HAP-1 (cell line): ENCODE measurements around the gene RUNX2.

Experiments used
- DNase-seq, 2 experiments: peaks; one replicate each; pipeline ENCODE4 v3.0.0-alpha.2; 2016 to 2020; ENCODE audit warnings: low spot score in 2 of 2
- H3K27me3 ChIP-seq: fragments of 250-450 bp; sonication (Bioruptor Pico); 2 replicates; pipeline ENCODE4 v1.5.1; 2020; ENCODE audit warnings: low read depth, mild to moderate bottlenecking, moderate library complexity
- H3K36me3 ChIP-seq: fragments of 250-450 bp; sonication (Bioruptor Pico); replicated peaks from 2 replicates; pipeline ENCODE4 v1.5.1; 2020; ENCODE audit warnings: mild to moderate bottlenecking
- H3K4me1 ChIP-seq: fragments of 250-450 bp; sonication (Bioruptor Pico); 2 replicates; pipeline ENCODE4 v1.5.1; 2020; ENCODE audit warnings: mild to moderate bottlenecking
- H3K4me3 ChIP-seq: fragments of 250-450 bp; sonication (Bioruptor Pico); 2 replicates; pipeline ENCODE4 v1.5.1; 2020; ENCODE audit warnings: mild to moderate bottlenecking, moderate library complexity
- H3K9me3 ChIP-seq: fragments of 250-450 bp; sonication (Bioruptor Pico); 2 replicates; pipeline ENCODE4 v1.5.1; 2020; ENCODE audit warnings: mild to moderate bottlenecking, moderate library complexity
- in situ Hi-C: fragments of 300-500 bp; cut with MboI; formaldehyde crosslinking; loops from 3 replicates; pipeline ENCODE4 v1.14.3; 2020; ENCODE audit warnings: low sequenced_read_pairs, inconsistent platforms, mixed read lengths

RUNX2 gene

GRCh38 chr6:45400021-45400420, 71.9 kb downstream of the RUNX2 start:
- no peaks in the 10 kb centered on the region for H3K9me3 ChIP-seq
- no peak for DNase-seq
- H3K4me3 ChIP-seq, result no peak overlapping the region
- peaks cover 21% of the 10 kb centered on the region for H3K27me3 ChIP-seq
- in situ Hi-C loops, result loop anchor here (25.0 kb wide), 1 partner anchor 738 kb away; no protein-coding TSS in a partner anchor
- no peaks in the 10 kb centered on the region for H3K36me3 ChIP-seq
- H3K4me1 ChIP-seq, result peaks cover 8% of the 10 kb centered on the region

GRCh38 chr6:45411959-45412358, 83.8 kb downstream of the RUNX2 start:
- in situ Hi-C loops, result loop anchor here (25.0 kb wide), 1 partner anchor 750 kb away; no protein-coding TSS in a partner anchor
- H3K9me3 ChIP-seq, result no peaks in the 10 kb centered on the region
- H3K4me1 ChIP-seq, result no peaks in the 10 kb centered on the region
- peaks cover 18% of the 10 kb centered on the region for H3K27me3 ChIP-seq
- no peaks in the 10 kb centered on the region for H3K36me3 ChIP-seq
- DNase-seq, result no peak
- no peak overlapping the region for H3K4me3 ChIP-seq

DNA sequence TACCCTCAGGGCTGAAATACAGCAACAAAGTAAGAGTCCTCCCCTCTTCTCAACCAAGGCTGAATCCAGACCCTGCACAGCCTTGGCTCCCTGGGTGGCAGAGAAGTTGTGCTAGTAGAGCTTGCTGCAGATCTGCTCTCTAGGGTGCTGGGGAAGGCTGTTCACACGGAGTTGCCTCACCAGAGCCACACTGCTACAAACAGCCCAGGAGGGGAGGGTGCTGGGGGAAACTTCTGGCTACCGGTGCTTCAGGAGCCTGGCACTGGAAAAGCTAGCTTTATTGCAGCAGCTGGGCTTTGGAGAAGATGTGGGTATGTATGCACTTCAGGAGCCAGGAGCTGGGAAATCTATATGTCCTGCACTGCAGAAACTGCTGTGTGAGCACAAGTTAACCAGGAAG, 87.2 kb downstream of the RUNX2 start:
- Histone ChIP-seq H3K9me3 (no peaks in the 10 kb centered on the region), H3K4me3 (no peak overlapping the region), H3K36me3 (no peaks in the 10 kb centered on the region), H3K27me3 (peaks cover 51% of the 10 kb centered on the region), H3K4me1 (no peaks in the 10 kb centered on the region)
- no peak for DNase-seq
- in situ Hi-C loops, result loop anchor here (25.0 kb wide), 1 partner anchor 753 kb away; no protein-coding TSS in a partner anchor

DNA sequence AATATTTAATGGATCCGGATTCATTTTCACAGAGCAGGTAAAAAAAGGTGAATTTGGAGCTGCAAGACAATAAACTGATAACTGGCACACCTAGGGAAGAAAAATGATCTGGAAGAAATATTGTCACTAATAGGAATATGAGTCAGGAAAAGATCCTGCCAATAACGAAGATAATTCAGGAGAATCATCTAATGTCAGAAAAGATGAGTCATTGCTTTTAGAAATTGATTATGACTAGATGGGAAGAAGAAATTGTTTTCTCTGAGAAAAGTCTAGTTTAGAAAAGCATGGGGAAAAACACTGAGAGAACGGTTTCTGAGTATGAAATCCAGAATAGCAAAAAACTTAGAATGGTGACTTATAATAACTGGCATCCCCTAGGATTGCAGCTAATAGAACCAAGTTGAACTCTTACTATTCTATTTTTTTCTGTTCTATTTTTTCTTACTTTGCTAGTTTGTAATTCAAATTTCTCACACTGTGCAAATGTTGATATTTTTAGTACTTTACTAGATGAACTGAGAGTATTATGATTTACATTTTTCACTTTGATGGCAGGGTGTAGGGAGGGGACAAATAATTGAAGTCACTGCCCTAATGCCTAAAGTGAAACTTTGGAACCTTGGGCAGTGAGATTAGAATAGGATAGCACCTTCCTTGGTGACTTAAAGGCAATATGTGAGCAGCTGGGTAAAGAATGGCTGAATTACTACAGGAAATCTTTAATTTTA, 87.8 kb downstream of the RUNX2 start:
- H3K9me3 ChIP-seq, result no peaks in the 10 kb centered on the region
- DNase-seq, result no peak
- no peak overlapping the region for H3K4me3 ChIP-seq
- no peaks in the 10 kb centered on the region for H3K36me3 ChIP-seq
- H3K4me1 ChIP-seq, result peaks cover under 1% of the 10 kb centered on the region; the same call in 1 of the 2 replicates
- H3K27me3 ChIP-seq, result peaks cover 58% of the 10 kb centered on the region
- in situ Hi-C loops, result loop anchor here (25.0 kb wide), 1 partner anchor 754 kb away; no protein-coding TSS in a partner anchor

DNA sequence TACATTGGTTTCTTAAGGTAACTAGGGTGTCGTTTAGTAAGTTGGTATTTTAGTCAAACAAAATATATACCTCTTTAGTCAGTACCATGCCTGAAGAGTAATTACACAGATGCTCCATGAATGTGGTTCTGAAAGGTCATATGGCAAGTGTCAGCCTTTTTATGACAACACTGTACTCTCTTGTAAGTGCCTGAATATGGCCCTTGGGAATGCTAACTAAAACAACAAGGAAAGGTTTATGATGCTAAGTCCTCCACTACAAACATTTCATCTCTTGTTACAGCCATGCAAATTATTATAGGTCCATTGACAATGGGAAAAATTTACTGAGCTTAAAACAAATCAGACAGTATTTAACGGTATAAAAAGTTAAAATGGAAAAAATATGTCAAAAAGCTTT, 88.6 kb downstream of the RUNX2 start:
- H3K4me3 ChIP-seq, result no peak overlapping the region
- DNase-seq, result peak in 1 of 2 experiments; percentile 20
- H3K4me1 ChIP-seq, result peaks cover 4% of the 10 kb centered on the region; the same call in 1 of the 2 replicates
- no peaks in the 10 kb centered on the region for H3K9me3 ChIP-seq
- peaks cover 65% of the 10 kb centered on the region for H3K27me3 ChIP-seq
- no peaks in the 10 kb centered on the region for H3K36me3 ChIP-seq
- in situ Hi-C loops, result loop anchor here (25.0 kb wide), 1 partner anchor 754 kb away; no protein-coding TSS in a partner anchor

GRCh38 chr6:45417436-45417835, 89.3 kb downstream of the RUNX2 start:
- peaks cover 69% of the 10 kb centered on the region for H3K27me3 ChIP-seq
- no peaks in the 10 kb centered on the region for H3K9me3 ChIP-seq
- DNase-seq, result no peak
- in situ Hi-C loops, result loop anchor here (25.0 kb wide), 1 partner anchor 755 kb away; no protein-coding TSS in a partner anchor
- H3K4me3 ChIP-seq, result no peak overlapping the region
- no peaks in the 10 kb centered on the region for H3K36me3 ChIP-seq
- H3K4me1 ChIP-seq, result peaks cover 4% of the 10 kb centered on the region; the same call in 1 of the 2 replicates

GRCh38 chr6:45419571-45420082, 91.5 kb downstream of the RUNX2 start:
- H3K27me3 ChIP-seq, result peaks cover 88% of the 10 kb centered on the region
- no peaks in the 10 kb centered on the region for H3K36me3 ChIP-seq
- peaks cover 4% of the 10 kb centered on the region; the same call in 1 of the 2 replicates for H3K4me1 ChIP-seq
- peak; percentile 53 to 74 for DNase-seq
- no peaks in the 10 kb centered on the region for H3K9me3 ChIP-seq
- no peak overlapping the region for H3K4me3 ChIP-seq
- in situ Hi-C loops, result loop anchor here (25.0 kb wide), 1 partner anchor 757 kb away; no protein-coding TSS in a partner anchor

DNA sequence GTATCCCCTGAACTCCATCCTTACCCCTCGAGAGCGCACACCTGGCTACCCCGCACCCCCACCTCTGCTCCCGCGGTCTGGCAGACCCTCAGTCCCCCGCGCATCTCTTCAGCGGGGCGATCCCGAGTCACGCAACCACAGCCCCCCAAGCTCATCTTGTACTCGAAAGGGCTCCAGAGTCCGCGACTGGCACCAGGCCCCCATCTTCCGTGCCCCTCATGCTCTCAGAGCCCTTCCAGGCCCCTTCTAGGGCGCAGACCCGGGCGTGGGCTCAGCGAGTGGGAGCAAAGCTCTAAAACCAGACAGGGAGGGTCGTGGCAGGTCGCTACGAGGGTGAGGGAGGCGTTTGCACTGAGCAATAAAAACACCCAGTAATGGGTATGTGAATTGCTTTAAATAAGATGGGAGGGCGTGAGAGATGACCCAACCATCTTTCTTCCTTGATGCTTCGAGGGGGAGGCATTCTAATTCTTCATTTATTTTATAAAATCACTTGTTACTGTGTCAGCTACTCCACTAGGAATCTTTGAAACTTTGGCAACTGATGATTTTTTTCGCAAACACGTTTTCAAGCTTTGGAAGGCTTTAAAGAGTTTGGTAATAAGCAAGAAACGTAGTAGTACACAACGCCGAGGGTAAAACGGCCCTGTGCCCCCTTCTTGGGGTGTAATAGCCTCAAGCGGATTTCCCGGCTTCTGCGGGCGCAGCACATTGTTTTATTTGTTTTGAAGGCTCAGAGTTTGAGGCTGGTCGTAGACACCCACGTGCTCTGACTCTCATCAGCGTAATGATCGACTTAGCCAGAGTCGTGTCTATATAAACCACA, 92.2 kb downstream of the RUNX2 start:
- in situ Hi-C loops, result loop anchor here (25.0 kb wide), 1 partner anchor 758 kb away; no protein-coding TSS in a partner anchor

GRCh38 chr6:45420909-45421708, 93.0 kb downstream of the RUNX2 start:
- in situ Hi-C loops, result loop anchor here (25.0 kb wide), 1 partner anchor 759 kb away; no protein-coding TSS in a partner anchor
- Histone ChIP-seq H3K4me1 (peaks cover 4% of the 10 kb centered on the region; the same call in 1 of the 2 replicates), H3K27me3 (peaks cover 82% of the 10 kb centered on the region), H3K9me3 (no peaks in the 10 kb centered on the region), H3K4me3 (peak overlapping the region; percentile 42), H3K36me3 (no peaks in the 10 kb centered on the region)
- DNase-seq, result no peak

More for the DNA sequence above, 92.2 kb downstream of the RUNX2 start:
- H3K27me3 ChIP-seq, result peaks cover 87% of the 10 kb centered on the region
- no peak overlapping the region for H3K4me3 ChIP-seq
- DNase-seq, result peak in 1 of 2 experiments; percentile 13
- no peaks in the 10 kb centered on the region for H3K36me3 ChIP-seq
- peaks cover 4% of the 10 kb centered on the region; the same call in 1 of the 2 replicates for H3K4me1 ChIP-seq
- H3K9me3 ChIP-seq, result no peaks in the 10 kb centered on the region

DNA sequence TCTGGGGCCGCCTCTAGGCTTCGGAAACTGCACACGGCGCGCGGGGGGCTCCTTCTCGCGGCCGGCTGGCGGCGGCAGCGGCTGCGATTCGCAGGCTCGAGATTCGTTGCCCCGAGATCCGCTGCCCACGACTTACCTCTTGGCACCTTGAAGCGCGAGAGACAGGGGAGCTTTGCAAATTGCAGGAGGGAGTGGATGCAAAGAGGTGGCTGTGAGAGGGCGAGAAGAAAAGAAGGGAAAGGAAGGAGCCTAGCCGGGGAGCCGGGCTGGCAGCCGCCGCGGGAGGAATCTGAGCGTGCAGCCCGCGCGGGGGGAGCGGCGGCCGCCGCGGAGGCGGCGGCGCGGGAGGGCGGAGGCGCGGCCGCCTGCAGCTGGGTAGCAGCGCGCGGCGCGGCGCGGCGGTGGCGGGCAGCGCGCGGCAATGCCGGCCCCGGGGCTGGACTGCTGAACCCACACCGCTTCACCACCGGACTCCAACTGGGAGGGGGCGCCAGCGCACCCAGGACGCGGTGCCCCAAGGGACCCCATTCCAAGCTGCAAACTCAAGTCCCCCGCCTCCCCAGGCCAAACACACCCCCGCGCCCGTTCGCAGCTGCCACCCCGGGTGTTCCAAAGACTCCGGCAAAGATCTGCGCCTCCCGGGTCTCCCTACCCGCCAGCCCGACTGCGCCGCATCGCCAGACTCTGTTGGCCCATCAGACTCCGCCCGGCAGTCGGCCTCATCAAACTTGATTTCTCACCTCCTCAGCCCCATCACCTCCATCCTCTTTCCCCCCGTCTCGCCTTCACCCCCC, 93.8 kb downstream of the RUNX2 start:
- H3K4me1 ChIP-seq, result peaks cover 4% of the 10 kb centered on the region; the same call in 1 of the 2 replicates
- H3K4me3 ChIP-seq, result peak overlapping the region; percentile 42
- DNase-seq, result peak in 1 of 2 experiments; percentile 52
- in situ Hi-C loops, result loop anchor here (25.0 kb wide), 1 partner anchor 760 kb away; no protein-coding TSS in a partner anchor
- no peaks in the 10 kb centered on the region for H3K9me3 ChIP-seq
- no peaks in the 10 kb centered on the region for H3K36me3 ChIP-seq
- H3K27me3 ChIP-seq, result peaks cover 85% of the 10 kb centered on the region

DNA sequence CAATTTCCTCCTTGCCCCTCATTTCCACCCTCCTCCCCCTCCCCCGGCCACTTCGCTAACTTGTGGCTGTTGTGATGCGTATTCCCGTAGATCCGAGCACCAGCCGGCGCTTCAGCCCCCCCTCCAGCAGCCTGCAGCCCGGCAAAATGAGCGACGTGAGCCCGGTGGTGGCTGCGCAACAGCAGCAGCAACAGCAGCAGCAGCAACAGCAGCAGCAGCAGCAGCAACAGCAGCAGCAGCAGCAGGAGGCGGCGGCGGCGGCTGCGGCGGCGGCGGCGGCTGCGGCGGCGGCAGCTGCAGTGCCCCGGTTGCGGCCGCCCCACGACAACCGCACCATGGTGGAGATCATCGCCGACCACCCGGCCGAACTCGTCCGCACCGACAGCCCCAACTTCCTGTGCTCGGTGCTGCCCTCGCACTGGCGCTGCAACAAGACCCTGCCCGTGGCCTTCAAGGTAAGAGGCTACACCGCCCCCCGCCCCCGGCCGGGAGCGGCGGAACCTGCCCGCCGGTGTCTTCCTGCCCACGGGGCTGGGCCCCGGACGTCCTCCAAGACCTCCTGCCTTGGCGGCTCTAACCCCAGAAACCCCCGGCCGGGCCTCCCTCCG, 94.5 kb downstream of the RUNX2 start:
- no peaks in the 10 kb centered on the region for H3K36me3 ChIP-seq
- H3K4me3 ChIP-seq, result peak overlapping the region; percentile 42
- peak in 1 of 2 experiments; percentile 33 for DNase-seq
- H3K4me1 ChIP-seq, result peaks cover 4% of the 10 kb centered on the region; the same call in 1 of the 2 replicates
- H3K9me3 ChIP-seq, result no peaks in the 10 kb centered on the region
- H3K27me3 ChIP-seq, result peaks cover 84% of the 10 kb centered on the region
- in situ Hi-C loops, result loop anchor here (25.0 kb wide), 1 partner anchor 760 kb away; no protein-coding TSS in a partner anchor
